Astrocyte of the spinal cord (primary cell): ENCODE results near the gene FANK1.

ENCODE experiments used
- DNase-seq: peaks from one replicate; pipeline ENCODE4 v3.0.0; 2011; ENCODE audit warnings: low read depth, low spot score
- H3K4me3 ChIP-seq: 2 replicates; pipeline ENCODE4 v1.5.1; 2011; ENCODE audit warnings: low read depth, mild to moderate bottlenecking, low read length, moderate library complexity
- CTCF ChIP-seq: IDR thresholded peaks from 2 replicates; pipeline ENCODE4 v1.5.1; 2012; ENCODE audit warnings: low read depth, mild to moderate bottlenecking, low read length, inconsistent platforms
- in situ Hi-C: cut with HindIII; loops from 2 replicates; pipeline ENCODE4 v1.10.0; 2017; ENCODE audit warnings: low sequenced_read_pairs

FANK1 gene

GRCh38 chr10:126049759-126050700 is 153.7 kb downstream of the FANK1 start:
- DNase-seq, result peak; percentile 80
- in situ Hi-C loops, result no loop called here
- no peak for TF ChIP-seq CTCF
- no peak overlapping the region for H3K4me3 ChIP-seq

GRCh38 chr10:126052171-126052570 is 155.8 kb downstream of the FANK1 start:
- DNase-seq, result no peak
- in situ Hi-C loops, result no loop called here
- no peak overlapping the region for H3K4me3 ChIP-seq
- no peak for TF ChIP-seq CTCF

- no peak overlapping the region for H3K4me3 ChIP-seq
- in situ Hi-C loops, result no loop called here
- no peak for TF ChIP-seq CTCF
- no peak for DNase-seq
These were observed 157.8 kb downstream of the FANK1 start for GRCh38 chr10:126054191-126054590.

- no peak for TF ChIP-seq CTCF
- in situ Hi-C loops, result no loop called here
- H3K4me3 ChIP-seq, result no peak overlapping the region
- no peak for DNase-seq
These were observed 161.1 kb downstream of the FANK1 start for GRCh38 chr10:126057494-126057893.

GRCh38 chr10:126058104-126058503 is 161.7 kb downstream of the FANK1 start:
- no peak overlapping the region for H3K4me3 ChIP-seq
- in situ Hi-C loops, result no loop called here

GRCh38 chr10:126058507-126058906 is 162.1 kb downstream of the FANK1 start:
- peak; percentile 16 for DNase-seq
- TF ChIP-seq CTCF, result no peak
- in situ Hi-C loops, result no loop called here
- H3K4me3 ChIP-seq, result no peak overlapping the region

More at GRCh38 chr10:126058104-126058503, 161.7 kb downstream of the FANK1 start:
- DNase-seq, result no peak
- TF ChIP-seq CTCF, result no peak
